Activated CD4-positive, alpha-beta T cell treated with anti-CD3 and anti-CD28 coated beads for 48 hours (primary cell): ENCODE data around the gene CD86.
"Not testable (repeated sequence)": the region's sequence is repeated elsewhere in the genome, so short reads cannot be mapped to it uniquely, and the experiment has no call there.

Experiments used
- DNase-seq: peaks from one replicate; pipeline ENCODE4 v3.0.0-alpha.2; 2020

Gene CD86

GRCh38 chr3:122164983-122165382 lies 109.8 kb downstream of the CD86 start:
- not testable (repeated sequence) for DNase-seq

DNA sequence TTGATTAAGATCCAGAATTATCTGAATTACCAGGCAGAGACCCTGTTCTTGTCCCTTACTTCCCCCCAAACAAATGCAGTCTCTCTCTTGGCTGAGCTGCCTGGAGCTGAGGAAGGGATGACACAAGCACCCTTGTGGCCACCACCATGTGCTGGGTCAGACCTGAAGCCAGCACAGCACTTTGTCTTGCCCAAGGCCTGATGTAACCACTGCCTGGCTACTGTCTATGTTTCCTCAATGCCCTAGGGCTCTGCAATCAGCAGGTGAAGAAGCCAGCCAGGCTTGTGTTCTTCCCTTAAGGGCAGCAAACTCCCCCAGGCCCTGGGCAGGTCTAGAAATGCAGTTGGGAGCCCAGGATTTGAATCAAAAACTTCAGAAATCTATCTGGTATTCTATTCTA lies 112.5 kb downstream of the CD86 start:
- no peak for DNase-seq

DNA sequence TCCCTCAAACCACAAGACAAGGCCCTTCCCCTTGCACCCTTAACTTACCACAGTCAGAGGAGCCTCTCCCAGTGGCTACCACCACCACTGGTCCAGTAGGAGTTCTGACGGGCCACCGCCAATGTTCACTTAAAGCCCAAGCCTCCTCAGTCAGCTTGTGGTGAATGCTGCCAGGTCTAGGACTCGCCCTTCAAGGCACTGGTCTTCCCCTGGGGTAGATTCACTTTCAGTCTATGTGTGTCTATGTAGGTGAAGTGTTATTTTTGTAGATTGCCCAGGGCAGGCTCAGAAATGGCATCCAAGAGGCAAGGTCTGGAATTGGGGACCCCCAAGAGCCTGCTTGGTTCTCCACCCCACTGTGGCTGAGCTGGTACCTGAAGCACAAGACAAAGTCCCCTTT lies 112.9 kb downstream of the CD86 start:
- DNase-seq, result no peak

DNA sequence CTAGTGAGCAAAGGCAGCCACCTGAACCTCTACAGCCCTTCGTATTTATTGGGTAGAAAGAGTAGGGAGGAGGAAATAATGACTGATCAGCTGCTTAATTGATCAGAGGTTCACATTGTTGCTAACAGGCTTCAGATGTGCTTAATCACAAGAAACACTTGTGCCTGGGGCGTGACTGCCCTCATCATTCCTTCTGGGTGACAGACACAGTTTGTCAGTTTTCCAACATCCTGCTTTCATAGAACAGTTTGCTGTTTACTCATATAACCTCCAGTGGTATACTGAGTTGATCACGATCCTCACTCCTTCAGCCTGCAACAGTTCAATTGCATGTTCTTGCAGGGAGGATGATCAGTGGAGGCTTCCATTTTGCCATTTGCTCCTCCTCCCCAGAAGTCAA lies 114.7 kb downstream of the CD86 start:
- no peak for DNase-seq
